Right renal pelvis (tissue), 4 donors: ENCODE measurements around the gene LDHAL6B. TPM values are rescaled to one million over a fixed set of nuclear protein-coding genes. Genes with fewer than 3 reads are reported as not detected.

Source experiments
- DNase-seq, 4 donors: peaks; one replicate each; pipeline ENCODE4 v3.0.0-alpha.2; 2013; ENCODE audit warnings: low read depth in 4 of 4, low spot score in 3 of 4, missing footprints in 1 of 4
- polyA plus RNA-seq, 4 donors: library from polyadenylated mRNA; unstranded; fragments of 120-200 nt; gene quantifications; one replicate each; pipeline ENCODE4 v1.2.1, GENCODE V29; 2013; ENCODE audit not compliant: insufficient read length in 4 of 4

Gene LDHAL6B
- polyA plus RNA-seq, 4 donors = 0.13 to 0.31 (median 0.22) TPM

DNA sequence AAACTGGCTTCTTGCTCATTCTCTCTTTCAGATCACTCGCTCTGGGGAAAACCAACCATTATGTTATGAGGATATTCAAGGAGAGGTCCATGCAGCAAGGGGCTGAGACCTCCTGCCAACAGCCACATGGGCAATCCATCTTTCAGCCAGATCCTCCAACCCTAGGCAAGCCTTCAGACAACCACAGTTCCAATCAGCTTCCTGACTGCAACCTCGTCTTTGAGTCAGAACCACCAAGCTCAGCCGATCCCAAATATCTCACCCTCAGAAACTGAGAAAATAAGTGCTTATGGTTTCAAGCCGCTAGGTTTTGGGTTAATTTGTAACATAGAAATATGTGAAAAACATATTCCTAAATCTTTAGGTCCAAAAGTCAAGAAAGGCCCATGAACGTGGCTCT lies 10.3 kb downstream of the LDHAL6B start:
- DNase-seq = no peak

DNA sequence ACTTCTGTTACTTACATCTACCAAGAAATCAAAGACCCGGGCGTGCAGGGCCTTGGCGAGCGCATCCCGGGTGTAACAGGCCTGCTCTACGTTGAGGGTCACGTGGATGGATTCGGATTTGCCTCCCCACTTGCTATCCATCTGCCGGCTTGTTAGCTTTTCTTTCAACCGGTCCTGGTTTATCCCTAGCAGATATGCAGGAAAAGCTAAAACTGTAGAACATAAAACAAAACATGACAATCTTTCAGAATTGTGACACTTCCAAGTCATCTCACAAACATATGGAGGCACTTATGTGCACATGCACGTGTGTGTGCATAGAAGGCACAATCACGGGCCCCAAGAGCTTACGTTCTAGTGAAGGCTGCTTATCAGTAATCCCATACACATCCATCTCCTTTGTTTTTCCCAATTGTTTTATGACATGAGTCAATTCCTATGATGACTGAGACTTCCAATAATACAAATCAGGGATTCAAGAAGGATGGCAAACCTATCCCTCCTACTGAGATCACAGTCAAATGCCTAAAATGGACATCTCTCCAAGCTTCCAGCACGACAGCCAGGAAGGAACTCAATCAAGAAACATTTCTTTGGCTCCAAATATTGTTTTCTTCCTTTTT lies 11.3 kb downstream of the LDHAL6B start:
- DNase-seq = no peak

DNA sequence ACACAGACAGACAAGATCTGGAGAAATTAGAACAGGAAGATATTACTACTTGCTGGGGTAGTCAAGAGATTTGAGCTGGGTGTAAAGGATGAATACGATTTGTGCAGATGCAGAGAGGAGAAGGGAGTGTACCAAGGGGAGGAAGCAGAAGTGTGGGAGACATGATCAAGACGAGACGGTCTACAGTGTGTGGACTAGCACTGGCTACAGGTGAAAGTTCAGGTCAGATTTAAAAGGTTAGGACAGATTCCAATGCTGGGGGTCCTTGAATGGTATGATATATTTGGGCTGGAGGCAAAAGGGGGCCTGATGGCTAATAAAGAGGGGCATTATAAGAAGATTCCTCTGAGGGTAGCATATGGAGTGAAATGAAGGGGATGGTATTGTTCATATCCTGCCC lies 12.1 kb downstream of the LDHAL6B start:
- DNase-seq = no peak

DNA sequence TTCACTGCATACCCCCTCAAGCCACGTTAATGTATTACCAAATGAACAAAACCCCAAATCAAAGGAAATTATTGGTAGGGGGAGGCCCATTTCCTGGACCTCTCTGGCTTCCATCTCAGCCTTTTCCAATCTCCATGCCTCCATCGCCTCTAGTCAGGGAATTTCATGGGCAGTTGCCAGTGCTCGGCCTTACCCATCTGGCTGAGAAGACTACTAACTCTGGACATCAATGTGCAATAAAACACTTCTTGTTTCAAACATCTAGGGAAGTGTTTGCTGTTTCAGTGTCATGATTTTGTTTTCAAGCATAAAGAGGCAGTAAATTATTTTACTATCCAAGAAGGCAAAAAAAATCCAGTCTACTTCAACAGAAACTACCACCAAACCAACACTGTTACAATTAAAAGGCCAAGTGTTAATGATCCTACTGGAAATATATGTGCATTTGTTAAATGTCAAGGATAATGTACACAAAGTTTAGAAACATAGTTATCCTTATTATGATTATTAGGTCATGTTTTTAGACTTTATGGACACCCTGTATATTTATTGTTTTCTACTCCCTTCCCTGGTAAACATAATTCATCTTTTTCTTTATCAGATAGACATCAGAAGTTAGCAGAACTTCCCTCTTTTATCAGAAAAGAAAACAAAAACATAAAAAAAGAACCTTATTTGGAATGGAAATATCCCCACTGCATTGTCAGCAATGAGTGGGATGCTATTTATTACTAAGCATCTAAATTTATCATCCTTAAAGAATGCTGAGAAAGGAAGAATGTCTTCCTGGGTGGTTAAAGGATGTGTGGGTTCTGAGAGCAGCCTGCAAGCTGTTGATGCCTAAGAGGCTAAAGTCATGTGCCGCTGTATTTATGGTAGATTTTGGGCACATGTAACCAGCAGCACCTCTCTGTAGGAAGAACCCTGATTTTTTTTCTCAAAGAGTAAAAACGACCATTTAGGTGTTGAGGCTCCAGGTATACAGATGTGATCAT lies 15.2 kb downstream of the LDHAL6B start:
- peak in 3 of 4 donors; percentile 8 to 43 (median 35) for DNase-seq

DNA sequence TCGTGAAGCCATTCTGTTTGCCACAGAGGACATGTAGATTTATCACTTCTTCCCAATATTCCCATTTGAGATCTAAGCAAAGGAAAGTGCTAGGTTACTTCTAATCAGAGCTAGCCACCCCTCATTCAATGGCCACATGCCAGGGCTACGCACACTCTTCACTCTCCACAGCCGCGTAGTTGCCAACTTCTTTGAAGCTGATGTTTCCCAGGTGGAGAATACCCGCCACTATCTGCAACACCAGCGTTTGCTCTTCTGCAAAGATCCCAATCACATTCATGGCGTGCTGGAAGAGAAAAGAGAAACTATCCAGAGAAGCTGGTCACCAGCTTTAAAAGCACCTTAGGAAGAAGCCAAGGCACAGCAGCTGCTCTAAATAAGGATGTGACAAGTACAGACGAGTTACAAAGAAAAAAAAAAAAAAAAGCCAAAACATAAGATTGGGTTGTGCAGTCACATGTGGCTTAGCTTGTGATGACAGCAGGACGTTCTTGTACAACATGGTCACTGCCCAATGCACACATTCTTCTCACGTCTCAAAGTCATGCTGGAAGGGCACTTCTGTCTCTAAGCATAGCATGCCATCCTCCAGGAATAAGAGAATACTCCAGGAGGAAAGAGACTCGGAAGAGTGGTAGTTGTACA lies 16.4 kb downstream of the LDHAL6B start:
- no peak for DNase-seq

DNA sequence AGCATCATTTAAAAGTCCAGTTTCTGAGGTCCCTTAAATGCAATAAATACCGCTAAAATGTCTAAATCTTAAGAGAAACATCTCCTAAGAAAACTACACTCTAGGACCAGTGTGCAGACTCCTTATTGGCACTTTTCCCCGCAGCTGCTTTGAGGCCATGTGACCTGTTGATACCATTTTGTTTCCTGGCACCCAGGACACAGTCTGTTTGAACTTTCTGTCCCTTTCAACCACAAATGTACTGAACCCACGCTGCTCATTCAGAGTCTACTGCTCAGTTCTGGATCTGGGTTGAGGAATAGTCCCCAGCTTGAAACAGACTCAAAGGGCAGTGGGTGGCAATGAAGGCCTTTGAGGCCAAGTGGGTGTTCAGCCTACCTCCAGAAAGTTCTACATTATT lies 17.1 kb downstream of the LDHAL6B start:
- no peak for DNase-seq

DNA sequence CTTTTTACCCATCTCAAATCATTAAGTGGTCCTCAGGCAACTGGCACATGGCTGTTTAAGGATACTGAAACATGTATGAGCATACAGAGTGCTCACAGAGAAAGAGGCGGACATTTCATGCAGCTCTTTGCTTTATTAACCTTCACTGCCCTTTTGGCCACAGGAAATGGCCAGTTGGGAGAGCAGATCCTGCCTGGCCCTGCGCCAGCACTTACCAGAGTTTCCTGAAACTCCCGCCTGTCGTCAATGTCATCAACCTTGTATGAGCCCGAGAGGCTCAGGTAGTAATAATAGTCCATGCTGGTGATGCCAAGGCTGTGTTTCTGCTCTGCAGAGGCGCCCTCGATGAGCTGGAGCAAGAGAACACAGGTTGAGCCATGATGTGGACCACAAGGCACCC lies 17.8 kb downstream of the LDHAL6B start:
- DNase-seq = no peak

DNA sequence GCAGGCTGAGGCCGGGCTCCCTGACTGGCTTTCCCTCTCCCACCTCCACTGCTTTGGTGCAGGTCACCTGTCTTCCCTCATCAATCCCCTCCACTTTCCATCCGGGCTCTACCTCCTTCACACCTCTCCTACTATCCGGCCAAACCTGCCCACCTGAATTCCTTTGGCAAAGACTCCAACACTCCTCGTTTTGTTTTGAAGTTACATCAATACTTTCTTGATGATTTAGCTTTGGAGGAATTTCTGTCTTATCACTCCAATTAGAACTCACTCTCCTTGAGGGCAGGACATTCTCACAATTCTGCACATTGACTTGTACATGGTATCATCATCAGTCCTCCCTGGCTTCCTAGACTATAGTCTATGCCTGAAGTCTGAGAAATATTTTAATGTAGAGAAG lies 20.4 kb downstream of the LDHAL6B start:
- no peak for DNase-seq

DNA sequence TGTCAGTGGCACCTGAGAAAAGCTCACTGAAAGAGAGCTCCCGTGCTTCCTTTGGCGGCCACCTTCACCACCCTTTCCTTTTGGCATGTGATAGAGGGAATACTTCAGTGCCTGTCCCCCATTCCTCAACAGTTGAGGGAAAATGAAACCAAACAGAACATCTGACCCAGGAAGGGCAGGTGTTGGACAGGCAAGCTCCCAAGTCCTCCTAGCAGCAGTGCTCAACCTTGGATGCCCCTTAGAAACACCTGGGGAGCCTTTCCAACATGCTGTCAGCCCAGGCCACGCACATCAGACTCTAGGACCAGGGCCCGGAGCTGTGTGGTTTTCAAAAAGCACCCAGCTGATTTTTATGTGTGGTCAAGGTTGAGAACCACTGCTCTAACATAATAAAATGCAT lies 22.4 kb downstream of the LDHAL6B start:
- DNase-seq = no peak

DNA sequence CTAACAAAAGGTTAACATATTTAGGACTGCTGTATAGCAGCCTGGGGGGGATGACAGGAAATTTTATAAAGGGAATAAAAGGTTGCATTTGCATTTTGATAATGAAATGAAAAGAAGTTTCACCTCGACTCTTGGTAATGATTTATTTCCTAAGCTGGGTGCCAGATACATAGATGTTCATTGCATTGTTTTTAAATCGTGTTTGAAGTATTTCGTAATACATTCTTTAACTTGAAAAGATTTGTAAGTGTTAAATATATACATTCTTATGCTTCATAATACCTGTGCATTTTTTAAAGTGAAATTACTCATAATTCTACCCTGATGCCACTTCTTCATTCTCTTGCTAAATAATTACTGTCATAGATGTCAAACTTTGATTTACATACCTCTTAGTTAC lies 22.8 kb downstream of the LDHAL6B start:
- DNase-seq = no peak

DNA sequence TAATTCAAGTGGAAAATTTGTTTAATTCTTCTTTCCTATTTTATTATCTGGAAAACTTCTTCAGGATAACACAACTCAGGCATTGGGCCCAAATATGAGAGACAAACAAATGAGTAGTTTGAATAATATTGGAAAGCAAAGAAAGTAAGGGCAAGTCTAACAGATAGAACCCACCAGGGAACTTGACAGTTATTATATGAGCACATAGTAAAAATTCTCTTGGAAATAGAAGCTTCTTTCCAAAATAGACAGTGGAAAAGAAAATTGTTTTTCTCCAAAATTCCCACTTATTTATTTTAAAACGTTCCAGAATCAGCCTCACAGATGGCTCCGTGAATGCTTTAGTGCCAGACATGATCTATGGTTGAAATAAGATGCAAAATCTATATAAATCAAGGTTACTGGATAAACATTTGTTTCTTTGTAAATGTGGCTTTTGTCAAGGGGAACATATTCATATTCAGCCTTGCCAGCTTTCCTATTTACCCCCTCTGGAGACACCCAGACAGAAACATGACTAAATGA lies 23.9 kb downstream of the LDHAL6B start:
- no peak for DNase-seq

DNA sequence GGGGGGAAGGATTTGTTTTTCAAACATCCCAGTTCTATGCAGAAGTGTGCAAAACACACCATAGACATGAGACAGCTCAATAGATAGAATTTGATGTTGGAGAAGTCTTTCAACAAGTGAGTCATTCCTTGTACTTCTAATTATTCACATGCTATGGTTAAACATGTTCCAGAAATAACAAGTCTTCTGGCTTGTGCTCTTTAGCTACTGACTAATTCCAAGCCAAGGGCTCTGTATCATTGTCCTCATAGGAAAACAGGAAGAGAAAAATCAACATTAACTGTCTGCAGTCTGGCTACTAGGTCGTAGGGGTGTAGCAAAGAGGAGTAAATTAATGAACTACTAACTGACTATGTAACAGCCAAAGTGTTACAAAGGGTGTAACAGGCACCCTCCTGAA lies 25.8 kb downstream of the LDHAL6B start:
- no peak for DNase-seq

DNA sequence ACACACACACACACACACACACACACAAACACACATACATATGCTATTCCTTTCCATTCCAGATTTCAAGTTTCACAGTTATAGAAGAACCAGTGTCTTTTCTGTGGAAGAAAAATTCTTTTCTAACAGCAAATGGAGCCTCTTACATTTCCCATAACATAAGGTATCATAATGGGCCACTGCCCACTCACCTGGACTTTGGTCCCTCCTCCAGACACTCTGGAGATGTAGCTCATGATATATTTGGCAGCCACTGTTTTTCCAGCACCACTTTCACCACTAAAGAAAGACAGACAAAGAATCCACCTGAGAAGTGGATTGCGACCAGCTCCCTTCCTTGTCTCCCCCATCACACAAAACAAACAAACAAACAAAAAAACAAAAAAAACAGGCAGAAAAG lies 29.8 kb downstream of the LDHAL6B start:
- DNase-seq = no peak

DNA sequence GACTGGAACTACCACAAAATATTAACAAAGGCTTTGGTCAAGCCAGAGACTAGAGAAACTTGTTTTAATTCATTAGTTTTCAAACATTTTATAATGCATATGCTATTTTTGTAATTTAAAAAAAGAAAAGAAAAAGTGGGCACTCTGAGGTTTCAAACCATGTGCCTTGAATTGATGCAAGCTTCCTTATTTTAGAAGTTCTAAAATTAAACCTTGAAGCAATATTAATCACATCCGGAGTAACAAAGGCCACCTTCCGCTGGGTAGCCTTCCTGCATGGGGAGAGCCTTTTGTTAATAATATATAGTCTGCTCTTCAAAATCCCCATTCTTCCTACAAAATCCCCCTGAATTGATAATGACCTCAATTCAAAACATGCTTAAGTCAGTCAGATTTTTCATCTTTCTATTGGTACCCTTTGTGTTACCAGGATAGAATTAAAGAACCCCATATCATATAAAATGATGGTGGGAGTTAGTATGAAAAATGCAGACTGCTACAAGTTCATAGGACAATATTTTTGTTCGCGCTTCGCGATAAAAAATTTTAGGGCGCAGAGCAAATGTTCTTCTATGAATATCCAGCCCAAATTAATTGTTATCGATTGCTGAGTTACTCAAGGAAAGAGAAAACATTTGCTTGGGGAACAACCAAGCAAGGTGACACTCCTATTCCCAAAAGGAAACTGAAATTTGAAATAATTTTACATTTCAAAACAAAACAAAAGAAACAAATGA lies 30.6 kb downstream of the LDHAL6B start:
- no peak for DNase-seq

DNA sequence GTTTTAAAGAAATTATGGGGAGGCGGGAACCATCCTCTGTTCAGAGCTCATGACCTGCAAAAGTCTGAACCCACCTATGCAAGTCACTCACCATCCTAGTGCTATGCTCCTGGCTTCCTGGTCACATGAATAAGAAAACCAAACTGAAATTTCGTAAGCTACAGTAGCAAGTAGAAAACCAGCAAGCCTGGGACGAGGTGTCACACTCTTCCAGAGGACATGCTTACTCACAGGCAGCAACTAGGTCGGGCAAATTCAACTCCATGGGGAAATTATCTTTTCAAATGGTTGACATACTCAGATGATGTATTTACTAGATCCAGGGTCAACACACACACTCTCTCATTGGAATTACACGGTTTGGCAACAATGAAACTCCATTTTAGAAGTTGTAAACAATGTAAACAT lies 31.3 kb downstream of the LDHAL6B start:
- DNase-seq = no peak

DNA sequence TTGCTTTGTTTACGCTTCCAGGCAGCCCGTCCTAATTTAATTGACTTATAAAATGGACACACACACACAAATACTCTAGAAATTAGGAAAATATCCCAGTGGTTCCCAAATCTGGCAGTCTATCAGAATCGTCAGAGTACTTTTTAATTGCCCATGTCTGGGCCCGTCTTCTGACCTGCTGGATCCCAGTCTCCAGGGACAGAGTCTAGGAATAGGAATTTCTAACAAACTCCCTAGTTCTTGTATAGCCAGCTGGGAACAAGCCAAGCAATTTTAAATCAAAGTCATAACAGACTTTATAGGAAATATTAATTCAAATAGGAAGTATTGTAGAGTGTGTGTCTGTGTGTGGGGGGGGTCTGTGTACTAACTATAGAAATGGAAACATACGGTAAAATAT lies 33.4 kb downstream of the LDHAL6B start:
- no peak for DNase-seq

DNA sequence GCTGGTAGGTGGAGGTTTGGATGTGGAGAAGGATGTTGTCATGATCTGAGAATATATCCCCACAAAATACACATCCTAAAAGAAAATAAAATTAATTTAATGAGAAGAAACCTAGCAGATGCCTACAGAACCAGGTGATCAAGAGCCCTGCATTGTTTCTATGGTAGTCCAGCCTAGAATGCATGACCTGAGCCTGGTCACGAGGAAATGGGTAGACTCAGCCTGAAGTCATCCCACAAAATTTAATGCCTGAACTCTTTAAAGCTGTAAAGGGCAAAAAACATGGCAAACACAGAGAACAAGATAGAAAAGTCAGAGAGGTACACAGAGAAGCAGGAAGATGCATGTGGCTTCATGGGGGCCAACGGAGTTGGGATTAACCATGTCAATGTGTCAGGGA lies 36.0 kb downstream of the LDHAL6B start:
- DNase-seq = no peak

DNA sequence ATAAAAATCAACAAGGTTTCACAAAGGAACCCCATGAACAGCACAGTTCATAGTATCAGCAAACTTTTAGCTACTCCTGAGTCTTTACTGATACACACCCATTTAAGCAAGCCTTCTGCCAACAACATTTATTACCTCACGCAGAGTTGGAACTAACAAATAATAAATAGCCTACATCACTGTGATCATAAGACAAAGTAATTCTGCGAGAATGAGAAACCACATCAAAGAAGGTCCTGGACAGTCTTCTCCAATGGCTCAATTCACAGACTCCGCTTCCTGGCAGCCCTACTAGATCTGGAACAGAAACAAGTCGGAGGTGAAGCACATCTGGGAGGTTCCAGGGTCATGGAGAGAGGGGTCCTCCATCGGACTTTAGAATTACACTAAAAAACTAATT lies 37.0 kb downstream of the LDHAL6B start:
- no peak for DNase-seq

DNA sequence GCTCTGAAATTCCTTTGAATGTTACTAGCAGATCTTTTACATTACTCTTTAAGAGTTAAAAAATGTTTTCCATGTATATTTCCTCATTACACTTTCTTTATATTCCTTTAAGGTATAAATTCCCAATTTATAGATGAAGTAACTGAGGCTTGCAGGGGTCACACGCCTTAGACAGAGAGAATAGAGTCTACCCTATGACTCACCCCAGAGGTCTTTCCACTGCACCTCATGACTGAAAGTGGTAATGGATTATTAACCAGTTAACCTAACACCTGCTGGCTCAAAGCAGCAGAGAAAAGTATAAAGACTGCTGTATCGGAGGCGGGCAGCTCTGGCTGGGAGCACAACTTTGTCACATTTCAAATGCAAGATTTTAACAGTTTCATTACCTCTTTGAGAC lies 37.7 kb downstream of the LDHAL6B start:
- DNase-seq = no peak

DNA sequence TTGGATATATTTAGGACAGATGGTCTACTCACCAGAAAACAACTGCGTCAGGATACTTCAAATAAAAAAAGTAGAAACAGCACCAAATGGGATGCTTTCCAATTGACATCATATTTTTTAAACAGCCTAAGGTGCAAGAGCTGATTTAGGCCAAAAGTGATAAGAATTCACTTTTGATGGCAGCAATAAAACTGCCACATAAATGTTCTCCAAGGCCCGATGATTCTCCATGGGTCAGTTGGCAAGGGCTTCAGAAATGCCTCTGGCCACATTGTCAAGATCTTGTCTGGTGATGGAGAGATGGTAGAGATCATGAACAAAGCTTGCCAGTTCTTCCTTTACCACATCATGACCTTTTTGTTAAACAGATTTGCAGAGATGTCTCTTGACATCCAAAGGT lies 38.9 kb downstream of the LDHAL6B start:
- DNase-seq = no peak

DNA sequence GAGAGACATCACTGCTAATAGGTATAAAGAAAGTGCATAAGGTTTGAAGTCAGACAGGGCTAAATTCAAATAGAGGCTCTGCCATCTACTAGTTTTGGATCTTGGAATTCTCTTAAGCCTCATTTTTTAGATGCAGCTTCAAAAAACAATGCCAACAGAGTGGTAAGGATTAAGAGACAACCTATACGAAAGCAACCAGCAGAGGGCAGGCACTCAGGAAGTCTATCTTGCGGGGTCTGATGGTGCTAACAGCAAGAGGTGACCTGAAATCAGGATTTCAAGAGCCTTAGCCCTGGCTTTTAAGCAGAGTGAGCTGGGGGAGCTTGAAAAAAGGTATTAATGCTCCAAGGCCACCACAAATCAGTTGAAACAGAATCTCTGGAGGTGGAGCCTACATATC lies 40.7 kb downstream of the LDHAL6B start:
- DNase-seq = peak in 3 of 4 donors; percentile 35 to 42 (median 37)
